Measurements from ENCODE around the gene PLXNA2. TPM values are rescaled to one million over a fixed set of nuclear protein-coding genes. Genes with fewer than 3 reads are reported as not detected.
A peak's percentile ranks its signal among the peaks of the same experiment; 100 is the strongest.

Gene PLXNA2
- total RNA-seq, 1 donor from 2014 or later = 1.7 TPM

- Mint-ChIP-seq H3K9me3 (peaks cover 14% of the 10 kb centered on the region), H3K4me1 (peaks cover 44% of the 10 kb centered on the region), H3K36me3 (peaks cover 5% of the 10 kb centered on the region), H3K4me3 (no peak overlapping the region), H3K27me3 (ENCODE audit: insufficient read depth, low read depth) (peaks cover 11% of the 10 kb centered on the region), H3K27ac (no peak overlapping the region)
- Histone ChIP-seq H2AFZ (replicated peaks) (no peak overlapping the region), H3F3A (ENCODE audit: low read depth) (peaks cover 24% of the 10 kb centered on the region), H3K27me3 (peaks cover 4% of the 10 kb centered on the region), H3K9ac (no peak overlapping the region), H3K4me2 (no peak overlapping the region), H3K27ac (no peak overlapping the region), H4K20me1 (ENCODE audit: low read depth) (no peaks in the 10 kb centered on the region), H3K36me3 (peaks cover 6% of the 10 kb centered on the region), H3K4me1 (peaks cover 43% of the 10 kb centered on the region), H3K9me3 (ENCODE audit: low read depth) (peaks cover 10% of the 10 kb centered on the region), H3K4me3 (no peak overlapping the region), H3K79me2 (ENCODE audit: low read depth) (no peaks in the 10 kb centered on the region)
- no peak for TF ChIP-seq CTCF (IDR thresholded peaks at IDR 0.05)
- no peak for TF ChIP-seq EZH2 (IDR thresholded peaks at IDR 0.05)
- no peak for TF ChIP-seq EZH2phosphoT487 (IDR thresholded peaks at IDR 0.05)
- DNase-seq (ENCODE audit: low spot score) = no peak
These were observed 13.2 kb upstream of the PLXNA2 start for GRCh38 chr1:208257351-208257750.

DNA sequence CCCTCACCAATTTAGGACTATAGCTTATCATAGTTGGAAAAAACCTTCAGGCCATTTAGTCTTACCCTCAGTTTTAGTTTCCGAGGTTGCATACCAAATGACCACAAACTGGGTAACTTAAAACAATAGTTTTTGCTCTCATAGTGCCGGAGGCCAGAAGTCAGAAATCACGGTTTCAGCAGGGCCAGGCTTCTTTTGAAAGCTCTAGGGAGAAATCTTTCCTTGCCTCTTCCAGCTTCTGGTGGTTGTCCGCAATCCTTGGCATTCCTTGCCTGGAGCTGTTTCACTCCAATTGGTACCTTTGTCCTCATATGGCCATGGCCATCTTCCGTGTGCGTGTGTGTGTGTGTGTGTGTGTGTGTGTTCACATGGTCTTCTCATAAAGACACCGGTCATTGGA is 12.4 kb upstream of the PLXNA2 start:
- peaks cover 4% of the 10 kb centered on the region for H3K27me3 ChIP-seq
- H3K27ac Mint-ChIP-seq = peak overlapping the region; percentile 47
- DNase-seq (ENCODE audit: low spot score) = no peak
- H4K20me1 ChIP-seq (ENCODE audit: low read depth) = no peaks in the 10 kb centered on the region
- peaks cover 22% of the 10 kb centered on the region for H3F3A ChIP-seq (ENCODE audit: low read depth)
- no peak overlapping the region for H3K27ac ChIP-seq
- H3K36me3 Mint-ChIP-seq = peaks cover 5% of the 10 kb centered on the region
- no peak overlapping the region for H2AFZ ChIP-seq (replicated peaks)
- no peak overlapping the region for H3K4me3 ChIP-seq
- no peaks in the 10 kb centered on the region for H3K79me2 ChIP-seq (ENCODE audit: low read depth)
- peaks cover 12% of the 10 kb centered on the region for H3K9me3 Mint-ChIP-seq
- peaks cover 11% of the 10 kb centered on the region for H3K27me3 Mint-ChIP-seq (ENCODE audit: insufficient read depth, low read depth)
- no peak overlapping the region for H3K4me2 ChIP-seq
- peaks cover 6% of the 10 kb centered on the region for H3K36me3 ChIP-seq
- peaks cover 43% of the 10 kb centered on the region for H3K4me1 ChIP-seq
- TF ChIP-seq EZH2phosphoT487 (IDR thresholded peaks at IDR 0.05) = no peak
- no peak for TF ChIP-seq CTCF (IDR thresholded peaks at IDR 0.05)
- no peak for TF ChIP-seq EZH2 (IDR thresholded peaks at IDR 0.05)
- peaks cover 52% of the 10 kb centered on the region for H3K4me1 Mint-ChIP-seq
- no peak overlapping the region for H3K9ac ChIP-seq
- no peak overlapping the region for H3K4me3 Mint-ChIP-seq
- peaks cover 10% of the 10 kb centered on the region for H3K9me3 ChIP-seq (ENCODE audit: low read depth)

DNA sequence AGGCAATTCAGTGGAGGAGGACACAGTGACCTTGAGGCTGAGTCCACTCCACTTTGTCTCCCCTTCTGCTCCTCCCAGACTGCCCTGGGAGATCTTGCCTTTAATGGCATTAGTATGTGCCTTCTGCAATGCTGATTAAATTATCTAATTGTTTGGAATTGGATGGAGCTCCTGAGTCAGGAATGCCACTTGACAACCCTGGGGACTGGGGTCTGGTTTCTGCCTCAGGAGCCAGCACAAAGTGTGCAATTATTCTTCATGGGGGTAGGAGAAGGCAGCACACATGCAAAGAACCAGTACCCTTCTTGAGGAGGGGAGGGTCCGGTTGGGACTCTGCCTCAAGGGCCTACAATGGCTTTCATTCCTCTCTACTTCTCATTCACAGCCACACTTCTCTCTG is 11.9 kb upstream of the PLXNA2 start:
- Histone ChIP-seq H3K9me3 (ENCODE audit: low read depth) (peaks cover 10% of the 10 kb centered on the region), H3K4me2 (no peak overlapping the region), H3K4me3 (no peak overlapping the region), H3K27ac (no peak overlapping the region), H3K4me1 (peaks cover 43% of the 10 kb centered on the region), H3K36me3 (peaks cover 6% of the 10 kb centered on the region), H3F3A (ENCODE audit: low read depth) (peaks cover 22% of the 10 kb centered on the region), H3K27me3 (peaks cover 4% of the 10 kb centered on the region), H3K79me2 (ENCODE audit: low read depth) (no peaks in the 10 kb centered on the region), H4K20me1 (ENCODE audit: low read depth) (no peaks in the 10 kb centered on the region), H3K9ac (no peak overlapping the region), H2AFZ (replicated peaks) (no peak overlapping the region)
- Mint-ChIP-seq H3K27ac (no peak overlapping the region), H3K4me3 (no peak overlapping the region), H3K4me1 (peaks cover 56% of the 10 kb centered on the region), H3K27me3 (ENCODE audit: insufficient read depth, low read depth) (peaks cover 13% of the 10 kb centered on the region), H3K9me3 (peaks cover 12% of the 10 kb centered on the region), H3K36me3 (peaks cover 5% of the 10 kb centered on the region)
- no peak for TF ChIP-seq CTCF (IDR thresholded peaks at IDR 0.05)
- TF ChIP-seq EZH2phosphoT487 (IDR thresholded peaks at IDR 0.05) = no peak
- TF ChIP-seq EZH2 (IDR thresholded peaks at IDR 0.05) = no peak
- DNase-seq (ENCODE audit: low spot score) = no peak
